Hepatocyte (in vitro differentiated cells): ENCODE data around the gene HDGFL2. TPM values are rescaled to one million over a fixed set of nuclear protein-coding genes. Genes with fewer than 3 reads are reported as not detected.

ENCODE experiments used
- DNase-seq: peaks from one replicate; pipeline ENCODE4 v3.0.0-alpha.2; 2016; ENCODE audit warnings: low spot score
- H2AFZ ChIP-seq: fragments of 200-600 bp; sonication (generic); 2 replicates; pipeline ENCODE4 v1.6.0; 2016; ENCODE audit warnings: antibody characterized with exemption, mild to moderate bottlenecking
- H3K27ac ChIP-seq: fragments of 200-600 bp; sonication (generic); 2 replicates; pipeline ENCODE4 v1.5.1; 2016; ENCODE audit warnings: mild to moderate bottlenecking
- H3K27me3 ChIP-seq: fragments of 200-600 bp; sonication (generic); 2 replicates; pipeline ENCODE4 v1.6.1; 2016
- H3K36me3 ChIP-seq: fragments of 200-600 bp; sonication (generic); replicated peaks from 2 replicates; pipeline ENCODE4 v1.5.1; 2016; ENCODE audit warnings: low read depth; ENCODE audit not compliant: insufficient read depth
- H3K4me1 ChIP-seq: fragments of 200-600 bp; sonication (generic); 2 replicates; pipeline ENCODE4 v1.5.1; 2016; ENCODE audit warnings: mild to moderate bottlenecking, moderate library complexity; ENCODE audit not compliant: insufficient read depth
- H3K4me2 ChIP-seq: fragments of 200-600 bp; sonication (generic); 2 replicates; pipeline ENCODE4 v1.6.0; 2016
- H3K4me3 ChIP-seq: fragments of 200-600 bp; sonication (generic); 2 replicates; pipeline ENCODE4 v1.5.1; 2016; ENCODE audit warnings: mild to moderate bottlenecking
- H3K79me2 ChIP-seq: fragments of 200-600 bp; sonication (generic); 2 replicates; pipeline ENCODE4 v1.6.0; 2017; ENCODE audit warnings: mild to moderate bottlenecking
- H3K9me2 ChIP-seq: fragments of 200-600 bp; sonication (generic); replicated peaks from 2 replicates; pipeline ENCODE4 v1.6.0; 2017; ENCODE audit warnings: mild to moderate bottlenecking; ENCODE audit not compliant: insufficient read depth
- H3K9me3 ChIP-seq: fragments of 200-600 bp; sonication (generic); 2 replicates; pipeline ENCODE4 v1.5.1; 2016; ENCODE audit warnings: low read depth, mild to moderate bottlenecking
- H4K20me1 ChIP-seq: fragments of 200-600 bp; sonication (generic); 2 replicates; pipeline ENCODE4 v1.6.0; 2016; ENCODE audit warnings: mild to moderate bottlenecking; ENCODE audit not compliant: insufficient read depth, poor library complexity, severe bottlenecking
- EZH2 ChIP-seq: fragments of 200-600 bp; sonication (generic); IDR thresholded peaks from 2 replicates; pipeline ENCODE4 v1.6.1; 2016; ENCODE audit warnings: antibody characterized with exemption, mild to moderate bottlenecking, borderline replicate concordance
- EZH2phosphoT487 ChIP-seq: fragments of 200-600 bp; sonication (generic); IDR thresholded peaks from one replicate; pipeline ENCODE4 v1.6.1; 2018; ENCODE audit warnings: antibody characterized with exemption, mild to moderate bottlenecking, low read depth, moderate library complexity; ENCODE audit not compliant: unreplicated experiment, severe bottlenecking
- WGBS: methylation state at CpG from one replicate; pipeline ENCODE4 v1.1.6; 2016; ENCODE audit warnings: low lambda C conversion rate; ENCODE audit errors: missing lambda C conversion rate; 5-methylcytosine and 5-hydroxymethylcytosine counted together
- polyA plus RNA-seq: library from polyadenylated mRNA; unstranded; fragments of >200 nt; fragmentation: Nextera tagmentation; extraction: Ambion mirVana; gene quantifications from 2 replicates; pipeline ENCODE4 v1.2.1, GENCODE V29; 2016
- total RNA-seq: library from RNA; depleted of rRNA; stranded (reverse); fragments of >200 nt; gene quantifications from 2 replicates; pipeline ENCODE4 v1.2.3, GENCODE V29; 2014
- TF ChIP-seq, protein P1 (sequence below): fragments of 200-600 bp; sonication (generic); IDR thresholded peaks from 2 replicates; pipeline ENCODE4 v1.5.1; 2016; ENCODE audit warnings: antibody characterized with exemption, mild to moderate bottlenecking; ENCODE audit not compliant: poor library complexity

The HDGFL2 gene
- total and polyA plus RNA-seq, 2 experiments from 2014 or later, result 50.3 to 73.2 TPM

DNA sequence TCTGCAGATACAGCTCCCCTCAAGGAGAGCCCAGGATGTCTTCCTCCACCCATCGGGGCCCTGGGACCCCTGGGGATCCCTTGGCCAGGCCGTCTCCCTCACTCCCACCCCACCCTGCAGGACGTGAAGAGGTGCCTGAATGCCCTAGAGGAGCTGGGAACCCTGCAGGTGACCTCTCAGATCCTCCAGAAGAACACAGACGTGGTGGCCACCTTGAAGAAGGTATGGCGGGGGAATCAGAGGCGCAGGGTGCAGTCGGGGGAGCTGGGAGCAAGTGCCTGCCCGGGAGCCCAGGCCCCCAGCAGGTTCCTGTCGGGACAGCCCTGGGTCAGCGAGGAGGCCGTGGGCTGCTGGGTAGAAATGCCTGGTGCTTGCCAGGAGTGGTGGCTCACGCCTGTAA, 26.6 kb downstream of the HDGFL2 start:
- no peaks in the 10 kb centered on the region for H4K20me1 ChIP-seq
- H3K4me3 ChIP-seq, result no peak overlapping the region
- no peaks in the 10 kb centered on the region for H3K36me3 ChIP-seq
- no peaks in the 10 kb centered on the region for H3K27me3 ChIP-seq
- H3K4me1 ChIP-seq, result no peaks in the 10 kb centered on the region
- no peaks in the 10 kb centered on the region for H3K79me2 ChIP-seq
- no peaks in the 10 kb centered on the region for H3K9me3 ChIP-seq
- H2AFZ ChIP-seq, result no peak overlapping the region
- no peaks in the 10 kb centered on the region for H3K9me2 ChIP-seq
- no peak for DNase-seq
- H3K27ac ChIP-seq, result no peak overlapping the region
- TF ChIP-seq EZH2 (no peak), EZH2phosphoT487 (no peak)
- TF ChIP-seq, protein P1, sequence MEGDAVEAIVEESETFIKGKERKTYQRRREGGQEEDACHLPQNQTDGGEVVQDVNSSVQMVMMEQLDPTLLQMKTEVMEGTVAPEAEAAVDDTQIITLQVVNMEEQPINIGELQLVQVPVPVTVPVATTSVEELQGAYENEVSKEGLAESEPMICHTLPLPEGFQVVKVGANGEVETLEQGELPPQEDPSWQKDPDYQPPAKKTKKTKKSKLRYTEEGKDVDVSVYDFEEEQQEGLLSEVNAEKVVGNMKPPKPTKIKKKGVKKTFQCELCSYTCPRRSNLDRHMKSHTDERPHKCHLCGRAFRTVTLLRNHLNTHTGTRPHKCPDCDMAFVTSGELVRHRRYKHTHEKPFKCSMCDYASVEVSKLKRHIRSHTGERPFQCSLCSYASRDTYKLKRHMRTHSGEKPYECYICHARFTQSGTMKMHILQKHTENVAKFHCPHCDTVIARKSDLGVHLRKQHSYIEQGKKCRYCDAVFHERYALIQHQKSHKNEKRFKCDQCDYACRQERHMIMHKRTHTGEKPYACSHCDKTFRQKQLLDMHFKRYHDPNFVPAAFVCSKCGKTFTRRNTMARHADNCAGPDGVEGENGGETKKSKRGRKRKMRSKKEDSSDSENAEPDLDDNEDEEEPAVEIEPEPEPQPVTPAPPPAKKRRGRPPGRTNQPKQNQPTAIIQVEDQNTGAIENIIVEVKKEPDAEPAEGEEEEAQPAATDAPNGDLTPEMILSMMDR, result no peak
- 98% methylated on average over 12 of the region's 12 CpGs for WGBS
- no peak overlapping the region for H3K4me2 ChIP-seq

DNA sequence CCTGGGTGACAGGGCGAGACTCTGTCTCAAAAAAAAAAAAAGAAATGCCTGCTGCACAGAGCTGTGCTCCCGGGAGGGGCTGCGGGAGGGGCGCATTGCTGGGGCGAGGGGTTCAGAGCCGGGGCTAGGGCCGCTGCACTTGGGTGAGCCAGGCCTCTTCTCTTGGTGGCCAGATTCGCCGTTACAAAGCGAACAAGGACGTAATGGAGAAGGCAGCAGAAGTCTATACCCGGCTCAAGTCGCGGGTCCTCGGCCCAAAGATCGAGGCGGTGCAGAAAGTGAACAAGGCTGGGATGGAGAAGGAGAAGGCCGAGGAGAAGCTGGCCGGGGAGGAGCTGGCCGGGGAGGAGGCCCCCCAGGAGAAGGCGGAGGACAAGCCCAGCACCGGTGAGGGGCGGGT, 27.2 kb downstream of the HDGFL2 start:
- no peaks in the 10 kb centered on the region for H4K20me1 ChIP-seq
- 97% methylated on average over 14 of the region's 23 CpGs for WGBS
- H3K9me2 ChIP-seq, result no peaks in the 10 kb centered on the region
- DNase-seq, result no peak
- H3K27me3 ChIP-seq, result no peaks in the 10 kb centered on the region
- TF ChIP-seq, protein P1, result no peak
- TF ChIP-seq EZH2phosphoT487, result no peak
- no peak for TF ChIP-seq EZH2
- no peak overlapping the region for H3K4me3 ChIP-seq
- H3K27ac ChIP-seq, result no peak overlapping the region
- no peaks in the 10 kb centered on the region for H3K36me3 ChIP-seq
- H3K4me2 ChIP-seq, result no peak overlapping the region
- H3K4me1 ChIP-seq, result no peaks in the 10 kb centered on the region
- no peaks in the 10 kb centered on the region for H3K9me3 ChIP-seq
- H2AFZ ChIP-seq, result no peak overlapping the region
- no peaks in the 10 kb centered on the region for H3K79me2 ChIP-seq

DNA sequence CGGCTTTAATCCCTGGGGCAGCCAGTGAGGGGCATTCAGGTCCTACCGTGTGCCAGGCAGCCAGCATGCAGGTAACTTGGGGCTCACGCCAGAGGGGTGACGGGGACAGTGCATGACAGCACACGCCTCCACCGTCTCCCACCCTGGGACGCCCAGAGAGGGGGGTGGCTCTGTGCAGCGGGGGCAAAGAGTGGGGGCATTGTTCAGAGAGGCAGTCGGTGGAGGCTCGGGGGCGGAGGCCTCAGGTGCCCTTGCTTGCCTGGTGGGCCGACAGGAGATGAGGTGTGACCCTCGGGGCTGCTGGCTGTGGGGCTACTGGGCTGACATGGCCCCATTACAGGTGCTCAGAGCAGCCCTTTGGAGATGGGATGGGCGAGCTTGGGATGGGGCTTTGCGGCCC, 27.8 kb downstream of the HDGFL2 start:
- H3K27ac ChIP-seq, result no peak overlapping the region
- no peak overlapping the region for H2AFZ ChIP-seq
- WGBS, result 97% methylated on average over 13 of the region's 15 CpGs
- no peaks in the 10 kb centered on the region for H3K4me1 ChIP-seq
- H3K79me2 ChIP-seq, result no peaks in the 10 kb centered on the region
- no peak for DNase-seq
- no peak overlapping the region for H3K4me2 ChIP-seq
- H3K4me3 ChIP-seq, result no peak overlapping the region
- no peaks in the 10 kb centered on the region for H3K27me3 ChIP-seq
- no peaks in the 10 kb centered on the region for H3K9me3 ChIP-seq
- no peaks in the 10 kb centered on the region for H3K9me2 ChIP-seq
- no peaks in the 10 kb centered on the region for H4K20me1 ChIP-seq
- H3K36me3 ChIP-seq, result no peaks in the 10 kb centered on the region
- TF ChIP-seq, protein P1, result no peak
- TF ChIP-seq EZH2, result no peak
- no peak for TF ChIP-seq EZH2phosphoT487
